Activated CD4-positive, alpha-beta T cell treated with anti-CD3 and anti-CD28 coated beads, Interleukin-2, amount 50 U/mL, for 24 hours (primary cell): ENCODE measurements around the gene NGEF.
"Not testable (repeated sequence)": the region's sequence is repeated elsewhere in the genome, so short reads cannot be mapped to it uniquely, and the experiment has no call there.

Experiments
- DNase-seq, 2 donors: peaks; one replicate each; pipeline ENCODE4 v3.0.0-alpha.2; 2020; ENCODE audit warnings: low read depth in 1 of 2, low spot score in 1 of 2

Gene NGEF, protein sequence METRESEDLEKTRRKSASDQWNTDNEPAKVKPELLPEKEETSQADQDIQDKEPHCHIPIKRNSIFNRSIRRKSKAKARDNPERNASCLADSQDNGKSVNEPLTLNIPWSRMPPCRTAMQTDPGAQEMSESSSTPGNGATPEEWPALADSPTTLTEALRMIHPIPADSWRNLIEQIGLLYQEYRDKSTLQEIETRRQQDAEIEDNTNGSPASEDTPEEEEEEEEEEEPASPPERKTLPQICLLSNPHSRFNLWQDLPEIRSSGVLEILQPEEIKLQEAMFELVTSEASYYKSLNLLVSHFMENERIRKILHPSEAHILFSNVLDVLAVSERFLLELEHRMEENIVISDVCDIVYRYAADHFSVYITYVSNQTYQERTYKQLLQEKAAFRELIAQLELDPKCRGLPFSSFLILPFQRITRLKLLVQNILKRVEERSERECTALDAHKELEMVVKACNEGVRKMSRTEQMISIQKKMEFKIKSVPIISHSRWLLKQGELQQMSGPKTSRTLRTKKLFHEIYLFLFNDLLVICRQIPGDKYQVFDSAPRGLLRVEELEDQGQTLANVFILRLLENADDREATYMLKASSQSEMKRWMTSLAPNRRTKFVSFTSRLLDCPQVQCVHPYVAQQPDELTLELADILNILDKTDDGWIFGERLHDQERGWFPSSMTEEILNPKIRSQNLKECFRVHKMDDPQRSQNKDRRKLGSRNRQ

DNA sequence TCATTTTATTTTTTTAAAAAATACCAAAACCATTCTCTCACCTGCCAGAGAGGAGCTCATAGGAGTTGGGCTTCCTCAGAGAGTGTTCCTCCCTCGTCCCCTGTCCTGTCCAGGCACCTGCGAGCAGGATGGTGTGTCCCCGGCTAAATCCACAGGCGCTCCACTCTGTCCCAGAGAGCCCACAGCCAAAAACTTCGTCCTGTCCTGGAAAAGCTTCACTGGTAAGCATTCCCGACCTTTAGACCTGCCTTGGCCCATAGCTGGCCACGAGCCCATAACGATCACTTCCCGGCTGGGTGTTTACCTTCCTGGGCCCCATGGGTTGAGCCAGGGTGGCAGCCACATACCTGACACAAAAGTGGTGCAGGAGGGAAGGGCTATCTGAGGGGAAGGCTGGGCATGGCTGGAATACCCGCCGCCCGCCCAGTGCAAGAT, at the start of gene NGEF:
Gene NGEF, minus strand, starts transcription at position 230 of the 435 bp plus-strand sequence. CDS start 38,366 bp downstream, outside the sequence.
- DNase-seq, result no peak

DNA sequence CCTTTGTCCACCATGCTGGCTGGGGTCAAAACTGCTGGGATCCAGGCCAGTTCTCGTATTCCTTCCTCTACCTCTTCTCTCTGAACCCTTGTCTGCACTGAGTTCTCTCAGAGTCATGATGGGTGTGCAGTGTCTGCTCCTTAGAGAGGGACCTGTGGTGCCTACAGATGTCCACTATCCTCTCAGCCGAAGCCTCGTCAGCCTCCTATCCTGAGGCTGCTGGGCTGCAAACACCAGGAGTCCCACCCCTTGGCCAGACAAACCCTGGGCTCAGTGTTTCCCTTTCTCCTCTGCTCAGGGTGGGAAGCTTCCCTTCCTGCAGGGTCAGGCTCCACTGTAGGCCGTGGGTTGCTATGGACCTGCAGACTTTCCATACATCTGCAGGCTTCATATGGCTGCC, 49.4 kb upstream of the NGEF start:
- no peak for DNase-seq

DNA sequence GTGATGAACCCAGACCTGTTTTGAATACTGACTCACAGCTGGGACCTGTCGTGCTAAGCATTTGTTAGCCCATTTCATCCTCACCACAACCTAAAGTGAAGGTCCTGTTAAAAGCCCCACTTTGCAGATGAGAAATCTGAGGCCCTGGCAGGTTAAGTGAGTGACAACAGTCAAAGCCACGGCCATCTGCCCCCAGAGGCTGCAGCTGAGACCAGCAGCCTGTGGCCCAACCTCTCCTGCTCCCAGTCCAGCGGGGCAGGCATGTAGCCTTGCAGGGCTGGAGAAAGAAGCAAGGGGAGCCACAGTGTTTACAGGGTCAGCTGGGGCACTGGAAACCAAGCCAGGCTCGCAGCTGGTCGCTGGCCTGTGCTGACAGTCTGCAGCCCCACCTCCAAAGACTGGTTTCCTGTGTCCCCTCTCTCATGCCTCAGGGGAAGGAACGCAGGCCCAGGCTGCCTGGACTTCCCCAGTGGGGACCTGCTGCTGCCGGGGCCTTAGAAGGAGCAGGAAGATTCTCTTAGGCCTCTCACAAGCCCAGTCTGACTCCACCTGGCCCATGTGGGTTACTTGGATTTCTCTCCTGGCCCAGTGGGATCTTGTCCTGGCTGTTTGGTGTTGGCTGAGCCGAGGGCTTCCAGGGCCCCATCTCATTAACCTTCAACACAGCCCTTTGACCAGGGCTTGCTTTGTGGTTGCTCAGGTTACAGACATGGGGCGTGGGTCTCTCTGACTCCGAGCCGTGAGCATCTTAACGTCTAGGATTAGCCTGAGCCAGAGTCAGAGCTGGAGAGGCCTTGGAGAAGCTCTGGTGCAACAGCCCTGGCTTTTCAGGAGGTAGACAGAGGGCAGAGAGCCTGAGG, 48.8 kb upstream of the NGEF start:
- no peak for DNase-seq

DNA sequence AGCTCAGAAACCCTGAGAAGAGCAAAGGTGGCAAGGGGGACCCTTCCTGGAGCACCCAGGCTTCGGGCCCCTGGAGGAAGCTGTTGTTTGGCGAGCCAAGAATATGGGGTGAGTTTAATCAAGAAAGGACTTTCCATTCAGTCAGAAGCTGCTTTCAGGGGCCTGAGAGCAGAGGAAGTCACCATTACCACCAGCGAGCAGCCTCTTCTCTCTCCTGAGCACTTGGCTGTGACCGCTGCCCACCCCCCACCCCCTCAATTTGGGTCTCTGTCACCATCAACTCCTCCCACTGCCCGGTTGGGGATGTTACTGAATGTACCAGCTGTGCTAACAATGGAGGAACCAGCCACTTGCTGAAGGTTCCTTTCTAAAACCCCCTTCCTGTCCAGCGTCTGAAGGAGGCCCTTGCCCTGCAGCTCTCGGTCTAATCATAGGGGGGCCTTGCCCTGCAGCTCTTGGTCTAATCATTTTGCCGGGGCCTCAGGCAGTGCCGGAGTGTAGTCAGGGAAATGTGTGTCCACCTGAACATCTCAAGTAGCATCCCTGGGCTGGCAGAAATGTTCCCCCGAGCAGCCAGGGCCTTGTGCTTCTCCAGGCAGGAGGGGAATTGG, 48.0 kb upstream of the NGEF start:
- DNase-seq, result no peak

DNA sequence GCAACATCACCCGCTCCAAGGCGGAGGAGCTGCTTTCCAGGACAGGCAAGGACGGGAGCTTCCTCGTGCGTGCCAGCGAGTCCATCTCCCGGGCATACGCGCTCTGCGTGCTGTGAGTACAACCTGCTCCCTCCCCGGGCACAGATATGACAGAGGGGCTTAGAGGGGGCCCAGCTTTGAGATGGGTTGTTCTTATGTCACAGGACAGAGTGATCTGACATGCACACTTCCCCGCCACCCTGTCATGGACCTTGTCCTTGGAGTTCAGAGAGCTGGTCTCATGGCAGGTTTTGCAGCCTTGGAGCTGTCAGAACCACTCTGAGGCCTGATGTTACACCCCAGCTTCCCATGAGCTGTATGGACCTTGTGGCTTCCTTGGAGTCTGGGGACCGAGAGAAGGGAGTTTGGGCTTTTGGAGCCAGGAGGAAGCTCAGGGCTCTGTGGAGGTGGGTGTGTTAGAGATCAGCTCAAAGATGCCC, 47.5 kb upstream of the NGEF start:
- no peak for DNase-seq

DNA sequence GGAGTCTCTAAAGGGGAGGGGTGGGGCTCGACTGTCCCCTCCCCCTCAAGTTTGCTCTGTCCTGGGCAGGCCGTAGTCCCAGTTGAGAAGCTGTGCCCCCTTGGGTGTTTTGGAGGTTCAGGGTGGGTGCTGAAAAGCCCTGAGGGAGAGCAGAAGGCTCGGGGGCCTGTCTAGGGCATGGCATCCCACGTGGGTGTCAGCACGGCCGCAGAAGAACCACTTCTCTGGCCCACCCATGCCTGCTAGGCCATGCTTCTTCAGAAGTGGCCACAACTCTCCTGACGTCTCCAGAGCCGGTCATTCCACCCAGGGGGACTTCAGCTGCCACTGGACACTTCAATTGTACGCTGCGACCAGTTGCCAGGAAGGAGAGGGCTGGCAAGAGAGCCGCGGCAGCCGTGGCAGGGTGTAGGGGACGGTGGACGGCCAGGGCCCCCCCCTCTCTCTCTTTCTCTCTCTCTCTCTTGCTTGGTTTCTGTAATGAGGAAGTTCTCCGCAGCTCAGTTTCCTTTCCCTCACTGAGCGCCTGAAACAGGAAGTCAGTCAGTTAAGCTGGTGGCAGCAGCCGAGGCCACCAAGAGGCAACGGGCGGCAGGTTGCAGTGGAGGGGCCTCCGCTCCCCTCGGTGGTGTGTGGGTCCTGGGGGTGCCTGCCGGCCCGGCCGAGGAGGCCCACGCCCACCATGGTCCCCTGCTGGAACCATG, 46.9 kb upstream of the NGEF start, which contains the start of gene INPP5D:
Gene INPP5D, plus strand, starts transcription at position 546 of the 704 bp plus-strand sequence. Its CDS starts 137 bp downstream, at position 683.
- peak in 1 of 2 donors; percentile 71 for DNase-seq

DNA sequence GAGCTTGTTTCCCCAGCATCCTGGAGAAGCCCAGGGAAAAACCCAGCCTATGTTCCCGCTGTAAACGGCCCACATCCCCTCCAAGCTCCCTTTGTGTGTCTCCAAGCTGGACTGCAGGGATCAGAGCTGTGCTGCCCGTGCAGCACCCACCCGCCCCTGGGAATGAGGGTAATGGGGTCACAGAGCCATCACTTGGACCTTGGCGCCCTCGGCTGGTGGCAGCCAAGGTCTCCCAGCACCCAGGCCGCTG, 46.4 kb upstream of the NGEF start:
- DNase-seq, result no peak

DNA sequence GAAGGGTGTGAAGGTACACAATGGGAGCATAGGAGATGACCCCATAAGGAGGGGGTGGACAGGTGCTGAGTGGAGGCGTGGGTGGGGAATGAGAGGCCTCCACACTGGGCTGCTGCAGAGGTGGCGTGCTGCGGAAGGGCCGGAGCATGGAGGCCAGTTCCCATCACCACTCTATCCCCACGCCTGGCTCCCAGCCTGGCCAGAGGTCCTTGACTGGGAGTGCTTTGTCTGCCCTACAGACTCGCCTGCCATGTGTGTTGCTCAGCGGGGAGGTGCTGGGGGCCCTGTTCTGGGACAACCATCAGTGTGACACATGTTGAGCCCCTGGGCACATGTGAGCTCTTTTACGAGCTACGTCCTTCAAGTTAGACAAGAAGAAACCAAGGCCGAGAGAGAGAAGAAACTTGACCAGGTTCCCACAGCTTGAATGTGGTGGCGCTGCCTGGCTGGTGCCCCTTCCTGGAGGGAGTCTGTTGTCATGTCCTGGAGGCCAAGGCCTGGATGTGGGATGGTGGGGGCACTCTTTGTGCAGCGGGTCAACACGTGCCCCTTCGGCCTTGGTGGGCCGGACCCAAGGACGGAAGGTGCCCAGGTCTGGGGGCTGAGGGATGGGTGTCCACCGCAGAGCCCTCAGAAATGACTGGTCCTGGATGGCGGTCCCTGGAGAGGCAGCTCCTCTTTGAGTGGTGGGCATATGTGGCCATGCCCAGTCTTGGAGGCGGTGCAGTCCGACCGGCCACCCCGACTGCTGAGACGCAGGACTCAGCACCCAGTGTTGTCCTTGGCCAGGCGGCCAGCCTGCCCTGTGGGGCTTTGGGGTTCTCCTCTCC, 45.9 kb upstream of the NGEF start:
- DNase-seq, result no peak

DNA sequence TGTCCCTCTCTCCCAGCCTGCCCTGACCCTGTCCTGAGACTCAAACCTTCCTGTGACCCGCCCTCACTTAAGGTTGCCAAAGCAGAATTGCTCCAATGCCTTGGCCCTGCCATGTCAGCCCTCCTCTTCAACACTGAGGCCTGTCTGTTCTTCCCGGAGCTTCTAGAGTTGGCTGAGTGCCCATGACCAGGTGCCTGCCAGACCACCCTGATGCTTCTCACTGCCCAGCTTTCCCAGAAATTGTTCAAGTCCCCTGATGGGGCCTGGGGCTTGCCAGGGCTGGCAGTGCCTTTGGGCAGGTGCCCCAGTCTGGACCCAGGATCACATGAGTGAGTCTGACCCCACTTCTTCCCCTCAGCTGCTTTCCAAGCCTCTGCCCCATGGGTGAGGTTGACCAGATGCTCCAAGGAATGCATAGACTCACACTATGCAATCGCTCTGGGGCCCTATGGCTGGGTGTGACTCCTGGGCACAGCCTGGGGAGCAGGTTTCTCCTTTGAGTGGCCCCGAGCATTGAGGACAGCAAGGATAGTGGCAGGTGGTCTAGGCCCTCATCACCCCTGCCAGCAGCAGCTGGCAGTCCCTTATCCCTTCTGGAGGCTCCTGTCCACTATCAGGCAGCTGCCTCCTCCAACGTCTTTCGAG, 44.0 kb upstream of the NGEF start:
- DNase-seq, result no peak

DNA sequence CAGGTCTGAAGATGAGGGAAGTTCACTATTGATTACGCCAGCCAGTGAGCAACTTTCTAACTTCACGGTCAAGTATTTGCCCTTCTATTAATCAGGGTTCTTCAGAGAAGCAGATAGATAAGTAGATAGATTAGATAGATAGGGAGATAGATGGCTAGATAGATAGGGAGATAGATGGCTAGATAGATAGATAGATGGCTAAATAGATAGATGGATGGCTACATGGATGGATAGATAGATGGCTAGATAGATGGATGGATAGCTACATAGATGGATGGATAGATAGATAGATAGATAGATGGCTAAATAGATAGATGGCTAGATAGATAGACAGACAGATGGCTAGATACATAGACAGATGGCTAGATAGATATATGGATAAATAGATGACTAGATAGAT, 42.3 kb upstream of the NGEF start:
- DNase-seq, result no peak

DNA sequence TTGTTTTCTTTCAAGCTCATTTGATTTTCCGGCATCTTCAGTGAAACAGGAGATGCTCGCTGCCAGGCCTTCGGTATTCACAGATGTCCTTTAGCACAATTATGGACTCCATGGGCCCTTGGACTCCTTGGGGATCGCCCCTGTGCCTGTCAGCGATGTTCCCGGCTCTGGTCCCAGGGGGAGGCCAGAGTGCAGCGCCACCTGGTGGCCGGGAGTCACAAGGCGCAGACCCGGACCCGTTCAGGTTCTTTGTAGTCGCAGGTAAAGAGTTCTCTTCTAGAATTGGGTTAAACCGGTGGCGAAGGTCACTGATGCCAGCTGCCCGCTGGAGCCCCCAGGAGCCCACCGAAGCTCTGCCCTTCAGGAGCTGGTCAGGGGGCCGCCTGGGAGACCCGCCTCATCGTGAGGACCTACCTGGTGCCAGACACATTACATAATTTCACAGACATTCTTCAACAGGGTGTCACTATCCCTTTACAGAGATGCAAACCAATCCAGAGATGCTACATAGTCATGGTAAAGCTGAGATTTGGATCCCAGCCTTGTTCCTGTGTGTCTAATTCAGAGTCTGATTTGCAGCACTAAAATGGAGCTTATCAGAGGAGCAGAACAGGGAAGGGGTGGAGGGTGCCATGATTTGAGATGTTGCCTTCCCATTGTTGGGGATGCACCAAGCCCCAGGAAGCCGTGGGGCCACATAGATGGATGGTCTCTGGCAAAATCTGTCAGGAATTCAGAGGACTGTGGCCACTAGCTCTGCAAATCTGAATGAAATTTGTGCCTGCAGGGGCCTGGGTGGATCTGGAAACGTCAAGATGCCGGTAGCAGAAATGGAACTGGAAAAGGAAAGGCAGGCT, 41.1 kb upstream of the NGEF start:
- peak; percentile 62 to 67 for DNase-seq

DNA sequence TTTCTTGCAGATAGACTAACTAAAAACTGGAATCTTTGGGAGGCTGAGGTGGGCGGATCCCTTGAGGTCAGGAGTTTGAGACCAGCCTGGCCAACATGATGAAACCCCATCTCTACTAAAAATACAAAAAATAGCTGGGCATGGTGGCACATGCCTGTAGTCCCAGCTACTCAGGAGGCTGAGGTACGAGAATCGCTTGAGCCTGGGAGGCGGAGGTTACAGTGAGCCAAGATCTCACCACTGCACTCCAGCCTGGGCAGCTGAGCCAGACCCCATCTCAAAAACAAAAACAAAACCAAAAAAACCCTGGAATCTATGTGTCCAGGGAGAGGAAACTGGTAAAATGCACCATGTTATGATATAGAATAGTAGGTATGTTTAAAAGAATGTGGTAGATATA, 39.5 kb upstream of the NGEF start:
- not testable (repeated sequence) for DNase-seq

DNA sequence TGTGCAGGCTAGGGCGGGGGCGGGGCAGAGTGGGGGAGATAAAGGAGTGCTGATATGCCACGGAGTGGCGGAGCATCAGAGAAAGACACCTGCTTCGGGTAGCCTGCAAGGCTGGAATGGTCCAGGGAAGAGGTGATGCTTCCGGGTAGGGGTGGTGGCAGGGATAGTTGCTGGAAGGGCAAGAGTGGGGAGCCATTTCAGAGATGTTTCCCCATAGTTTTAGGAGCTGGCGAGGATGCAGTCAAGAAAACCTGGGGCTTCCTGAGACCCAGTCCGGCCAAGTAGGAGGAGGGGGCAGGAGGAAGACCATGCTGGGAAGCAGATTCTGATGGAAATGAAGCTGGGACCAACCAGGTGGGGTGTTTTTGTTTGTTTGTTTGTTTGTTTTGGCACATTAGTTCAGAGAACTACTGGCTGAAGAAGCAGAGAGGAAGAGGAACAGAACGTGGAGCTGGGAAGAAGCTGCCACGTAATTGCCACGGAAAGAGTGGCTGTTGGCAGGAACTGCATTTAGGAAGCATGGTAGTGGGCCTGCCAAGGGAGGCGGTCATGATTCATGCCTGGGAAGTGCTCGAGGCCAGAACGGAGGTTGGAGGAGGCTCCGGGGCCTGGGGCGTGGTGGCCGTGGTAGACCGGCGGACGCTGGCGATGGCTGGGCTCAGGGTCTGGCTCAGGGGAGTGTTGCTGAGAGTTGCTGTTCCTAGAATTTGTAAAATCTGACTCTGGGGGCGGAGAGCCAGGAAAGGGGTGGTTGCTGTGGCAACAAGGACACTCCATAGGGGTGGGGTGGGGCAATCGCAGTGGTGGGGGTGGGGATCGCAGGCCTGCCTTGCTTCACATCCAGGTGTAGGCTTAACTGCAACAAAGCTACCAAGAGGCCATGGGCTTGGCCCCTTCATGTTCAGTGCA, 38.4 kb upstream of the NGEF start:
- no peak for DNase-seq

DNA sequence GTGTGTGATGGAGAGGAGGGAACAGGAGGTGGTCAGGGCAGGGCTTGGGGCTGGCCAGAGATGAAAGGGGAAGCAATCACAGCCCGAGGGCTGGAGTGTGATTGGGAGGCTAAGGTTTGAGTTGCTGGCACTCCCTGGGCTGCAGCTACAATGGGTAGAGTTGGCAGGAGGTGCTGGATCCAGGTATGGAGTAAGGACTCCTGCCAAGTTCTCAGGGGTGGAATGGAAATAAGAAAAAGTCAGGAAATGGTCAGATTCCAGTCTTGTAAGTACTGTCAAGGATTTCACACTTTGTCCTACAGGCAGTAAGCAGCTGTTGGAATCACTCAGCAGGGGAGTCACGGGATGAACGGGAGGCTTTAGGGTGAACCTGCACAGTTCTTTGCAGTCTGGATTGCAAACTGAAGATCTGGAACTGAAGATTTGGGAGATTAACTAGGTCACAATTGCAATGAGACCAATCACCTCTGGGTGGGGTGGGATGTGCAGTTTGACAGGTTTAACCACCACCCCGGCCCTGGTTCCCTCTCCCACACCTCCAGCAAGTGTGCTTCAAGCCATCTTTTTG, 36.2 kb upstream of the NGEF start:
- DNase-seq, result no peak

DNA sequence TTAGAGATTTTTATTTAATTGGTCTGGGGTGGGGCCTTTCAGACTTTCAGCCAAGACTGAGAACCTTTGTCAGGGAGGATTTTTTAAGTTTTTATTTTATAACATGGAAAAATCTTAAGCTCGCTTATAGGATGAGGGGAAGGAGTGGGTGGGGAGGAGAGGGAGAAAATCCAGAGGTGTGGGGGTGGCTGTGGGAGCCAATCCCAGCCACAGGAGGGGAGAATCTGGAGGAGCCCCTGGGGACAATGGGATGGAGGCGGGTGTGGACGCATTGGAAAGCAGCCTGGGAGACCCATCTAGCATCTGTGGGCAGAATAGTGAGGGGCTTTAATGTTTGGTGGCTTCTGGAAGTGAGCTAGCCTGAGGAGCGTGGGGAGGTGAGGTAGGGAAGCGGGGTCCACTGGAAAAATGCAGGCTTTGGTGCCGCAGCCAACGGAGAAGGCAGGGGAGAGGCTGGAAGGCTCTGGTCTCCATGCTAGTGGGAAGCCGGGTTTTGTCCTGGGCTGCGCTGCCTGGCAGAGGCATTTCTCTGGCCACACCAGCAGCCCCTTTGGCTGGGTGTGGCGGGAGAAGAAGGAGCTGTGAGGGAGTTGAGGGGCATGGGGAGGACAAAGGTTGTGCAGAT, 35.6 kb upstream of the NGEF start:
- no peak for DNase-seq

DNA sequence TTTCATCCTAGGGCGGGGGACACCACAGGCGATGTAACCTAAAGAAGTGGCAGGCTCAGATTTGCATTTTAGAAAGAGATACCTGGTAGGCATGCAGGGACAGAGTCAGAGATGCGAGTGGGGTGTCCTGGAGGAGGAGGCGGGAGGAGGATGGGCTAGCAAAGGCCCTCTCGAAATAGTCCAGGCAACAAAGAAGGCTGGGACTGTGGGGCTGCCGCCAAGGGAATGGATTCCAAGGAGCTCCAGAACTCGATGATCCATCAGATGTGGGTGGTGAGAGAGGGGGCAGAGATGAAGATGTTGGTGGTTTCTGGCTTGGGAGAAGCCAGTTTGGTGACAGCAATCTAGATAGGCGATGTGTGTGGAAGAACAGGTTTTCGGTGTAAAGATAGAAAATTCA, 34.6 kb upstream of the NGEF start:
- no peak for DNase-seq
